Astrocyte of the spinal cord (primary cell): ENCODE results near the gene LHB.
"Not testable (repeated sequence)": the region's sequence is repeated elsewhere in the genome, so short reads cannot be mapped to it uniquely, and the experiment has no call there.

Source experiments
- DNase-seq: peaks from one replicate; pipeline ENCODE4 v3.0.0; 2011; ENCODE audit warnings: low read depth, low spot score
- H3K4me3 ChIP-seq: 2 replicates; pipeline ENCODE4 v1.5.1; 2011; ENCODE audit warnings: low read depth, mild to moderate bottlenecking, low read length, moderate library complexity
- in situ Hi-C: cut with HindIII; loops from 2 replicates; pipeline ENCODE4 v1.10.0; 2017; ENCODE audit warnings: low sequenced_read_pairs
- TF ChIP-seq, protein P1 (sequence below): IDR thresholded peaks from 2 replicates; pipeline ENCODE4 v1.5.1; 2012; ENCODE audit warnings: low read depth, mild to moderate bottlenecking, low read length, inconsistent platforms

The LHB gene

DNA sequence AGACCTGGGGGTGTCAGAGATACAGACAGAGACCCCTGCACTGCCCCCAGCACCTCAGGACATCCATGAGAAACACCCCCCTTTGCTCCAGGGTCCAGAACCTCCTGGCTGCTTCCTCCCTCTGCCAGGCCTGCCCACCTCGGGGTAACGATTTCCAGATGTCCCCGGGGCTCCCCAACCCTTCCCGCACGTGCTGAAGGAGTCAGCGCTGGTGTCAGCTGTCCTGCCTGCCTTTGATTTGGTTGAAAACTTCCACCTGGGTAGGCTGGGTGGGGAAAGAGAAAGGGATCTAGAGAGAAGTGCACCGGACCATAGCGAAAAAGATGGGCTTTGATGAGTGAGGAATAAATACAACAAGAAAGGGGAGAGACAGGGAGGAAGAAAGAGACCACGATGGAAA is 42.2 kb upstream of the LHB start:
- no peak for DNase-seq
- H3K4me3 ChIP-seq: no peak overlapping the region
- TF ChIP-seq, protein P1, sequence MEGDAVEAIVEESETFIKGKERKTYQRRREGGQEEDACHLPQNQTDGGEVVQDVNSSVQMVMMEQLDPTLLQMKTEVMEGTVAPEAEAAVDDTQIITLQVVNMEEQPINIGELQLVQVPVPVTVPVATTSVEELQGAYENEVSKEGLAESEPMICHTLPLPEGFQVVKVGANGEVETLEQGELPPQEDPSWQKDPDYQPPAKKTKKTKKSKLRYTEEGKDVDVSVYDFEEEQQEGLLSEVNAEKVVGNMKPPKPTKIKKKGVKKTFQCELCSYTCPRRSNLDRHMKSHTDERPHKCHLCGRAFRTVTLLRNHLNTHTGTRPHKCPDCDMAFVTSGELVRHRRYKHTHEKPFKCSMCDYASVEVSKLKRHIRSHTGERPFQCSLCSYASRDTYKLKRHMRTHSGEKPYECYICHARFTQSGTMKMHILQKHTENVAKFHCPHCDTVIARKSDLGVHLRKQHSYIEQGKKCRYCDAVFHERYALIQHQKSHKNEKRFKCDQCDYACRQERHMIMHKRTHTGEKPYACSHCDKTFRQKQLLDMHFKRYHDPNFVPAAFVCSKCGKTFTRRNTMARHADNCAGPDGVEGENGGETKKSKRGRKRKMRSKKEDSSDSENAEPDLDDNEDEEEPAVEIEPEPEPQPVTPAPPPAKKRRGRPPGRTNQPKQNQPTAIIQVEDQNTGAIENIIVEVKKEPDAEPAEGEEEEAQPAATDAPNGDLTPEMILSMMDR: no peak
- in situ Hi-C loops: no loop called here

DNA sequence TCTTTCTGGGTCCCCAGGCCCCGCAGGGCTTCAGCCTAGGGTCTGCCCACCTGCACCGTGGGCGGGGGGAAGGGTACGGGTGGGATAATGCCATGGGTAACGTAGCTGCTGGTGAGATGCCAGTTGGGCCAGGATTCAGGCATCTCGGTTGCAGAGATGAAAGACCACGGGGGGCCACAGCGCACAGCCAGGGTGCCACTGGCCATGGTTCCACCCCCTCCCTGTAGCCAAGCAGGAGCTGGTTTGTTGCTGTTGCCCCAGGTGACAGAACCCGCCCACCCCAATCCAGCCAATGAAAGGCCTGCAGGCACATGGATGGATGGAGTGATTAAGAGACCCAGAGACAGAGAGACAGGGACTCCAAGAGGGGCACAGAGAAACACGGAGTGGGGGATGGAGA is 41.7 kb upstream of the LHB start:
- TF ChIP-seq, protein P1: no peak
- peak; percentile 35 for DNase-seq
- no peak overlapping the region for H3K4me3 ChIP-seq
- in situ Hi-C loops: no loop called here

DNA sequence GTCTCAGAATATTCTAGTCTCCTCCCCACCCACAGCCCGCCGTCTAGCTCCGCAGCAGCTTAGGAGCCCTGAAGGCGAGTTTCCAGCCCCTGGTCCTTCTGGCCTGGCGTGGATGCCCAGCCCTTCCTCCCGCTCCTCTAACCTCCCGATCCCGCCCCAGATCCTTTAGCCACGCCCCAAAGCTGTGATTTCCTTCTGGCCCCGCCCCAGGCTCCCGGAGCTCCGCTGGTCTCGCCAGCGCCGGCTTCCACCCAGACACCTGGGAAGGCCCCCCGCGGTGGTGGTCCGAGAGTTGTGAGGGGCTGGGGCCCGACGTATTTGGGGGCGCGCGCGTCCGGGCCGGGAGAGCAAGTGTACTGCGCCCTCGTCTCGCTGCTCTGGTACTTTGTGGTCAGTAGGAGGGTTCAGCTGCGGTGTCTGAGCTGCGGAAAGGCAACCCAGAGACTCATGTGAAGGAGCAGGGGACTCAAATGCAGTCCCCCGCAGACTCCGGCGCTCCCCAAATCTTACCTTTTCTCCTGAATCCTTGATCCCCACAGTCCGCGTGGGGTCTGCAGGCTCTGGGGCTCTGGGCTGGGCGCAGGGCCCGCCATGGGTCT is 40.8 kb upstream of the LHB start, which contains the start of gene CGB7:
CGB7 (minus strand) TSS at position 114 of the 599 bp plus-strand sequence. CDS start 2,374 bp downstream, outside the sequence.
- in situ Hi-C loops: no loop called here
- H3K4me3 ChIP-seq: peak within 1 kb of the TSS; percentile 53
- TF ChIP-seq, protein P1: no peak
- DNase-seq: peak; percentile 59

DNA sequence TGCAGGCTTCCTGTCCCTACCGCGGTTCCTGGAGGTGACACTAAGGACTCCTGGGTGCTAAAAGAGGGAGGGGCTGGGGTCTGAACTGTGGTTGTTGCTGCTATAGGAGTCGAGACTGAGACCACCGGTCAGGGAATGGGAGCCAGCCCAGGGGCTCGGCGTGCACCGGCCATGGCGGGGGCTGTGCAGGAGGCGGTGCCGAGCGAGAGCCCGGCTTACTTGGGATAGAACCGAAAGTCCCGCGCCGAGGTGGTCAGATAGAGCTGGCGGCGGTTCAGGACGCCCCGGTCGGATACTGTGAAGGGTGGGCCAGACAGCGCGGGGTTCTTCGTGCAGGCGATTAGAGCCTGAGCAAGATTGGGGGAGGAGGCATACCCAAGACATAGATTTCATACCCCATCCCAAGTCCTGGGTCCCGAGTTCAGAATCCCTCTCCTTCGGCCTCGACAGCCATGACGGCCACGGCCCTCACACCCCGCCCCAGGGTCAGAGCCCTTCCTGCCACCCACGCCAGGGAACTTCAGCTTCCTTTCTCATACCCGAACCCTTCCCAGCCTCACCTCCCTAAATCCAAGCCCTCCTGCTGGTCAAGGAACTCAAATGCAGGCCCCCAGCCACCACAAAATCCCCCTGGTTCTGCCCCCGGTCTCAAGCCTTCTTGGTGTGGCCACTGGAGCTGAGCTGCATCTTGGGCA is 40.2 kb upstream of the LHB start:
- in situ Hi-C loops, DNase-seq: not testable (repeated sequence)
- H3K4me3 ChIP-seq: peak overlapping the region; percentile 53

DNA sequence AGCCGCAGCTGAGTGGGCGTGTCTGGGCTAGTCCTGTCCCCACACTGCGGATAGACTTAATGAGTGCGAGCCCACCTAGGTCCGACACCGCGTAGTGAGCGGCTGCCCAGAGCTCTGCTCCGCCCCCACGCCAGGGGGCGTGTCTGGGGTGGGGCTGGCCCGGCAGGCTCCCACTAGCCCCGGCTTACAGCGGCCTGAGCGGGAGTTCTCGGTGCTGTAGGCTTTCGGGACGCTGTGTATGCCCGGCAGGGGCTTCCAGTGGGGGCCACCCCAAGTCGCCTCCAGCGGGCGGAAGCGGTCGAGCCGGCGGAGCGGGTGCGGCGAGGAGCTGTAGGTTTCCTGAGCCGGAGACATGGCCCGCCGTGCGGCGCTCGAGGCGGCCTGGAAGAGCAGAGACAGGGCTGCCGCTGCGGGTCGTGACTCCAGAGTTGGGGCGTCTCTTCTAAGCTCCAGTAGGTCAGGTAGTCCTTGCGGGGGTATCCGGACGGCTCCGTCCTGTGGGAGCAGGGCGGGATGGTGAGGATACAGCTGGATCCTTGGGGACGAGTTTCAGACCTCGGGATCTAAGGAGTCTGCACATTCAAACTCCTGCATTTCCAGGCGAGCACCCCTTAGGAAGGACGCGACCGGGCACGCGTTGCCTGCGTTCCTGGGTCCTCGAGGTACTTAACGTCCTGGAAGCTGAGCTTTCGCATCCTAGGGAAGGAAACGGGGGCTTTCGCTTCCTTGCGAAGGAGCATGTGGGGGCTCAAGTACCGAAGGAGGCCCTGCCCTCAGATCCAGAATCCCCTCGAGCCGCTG is 39.4 kb upstream of the LHB start:
- in situ Hi-C loops: no loop called here
- DNase-seq: peak; percentile 51
- TF ChIP-seq, protein P1: peak; percentile 39
- peak overlapping the region; percentile 53 for H3K4me3 ChIP-seq

DNA sequence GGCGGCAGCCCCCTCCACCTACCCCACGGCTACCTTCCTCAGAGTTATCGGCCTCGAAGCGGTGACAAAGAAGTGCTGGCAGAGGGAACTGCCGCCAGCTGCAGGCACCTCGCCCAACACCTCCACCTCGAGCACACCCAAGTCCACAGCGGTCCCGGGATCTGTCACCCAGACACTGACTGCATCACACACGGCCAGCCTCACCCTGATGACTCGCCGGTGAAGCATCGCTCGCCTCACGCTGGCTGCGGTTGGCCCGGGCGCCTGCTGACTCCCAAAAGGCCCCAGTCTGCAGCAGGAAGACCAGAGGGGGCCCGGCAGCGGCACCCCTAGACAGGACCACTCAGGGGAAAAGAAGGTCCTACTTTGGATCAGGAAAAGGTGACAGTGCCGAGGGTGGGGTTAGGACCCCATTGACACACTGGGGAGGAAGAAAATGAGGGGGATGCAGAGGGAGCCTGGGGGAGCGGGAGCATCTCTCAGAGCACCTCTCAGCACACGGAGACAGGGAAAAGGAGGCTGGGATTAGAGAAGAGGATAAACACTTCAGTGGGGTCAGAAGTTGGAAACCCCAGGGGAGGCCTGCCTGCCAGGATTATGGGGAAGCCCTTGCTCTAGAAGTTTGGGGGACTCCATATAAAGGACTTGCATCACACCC is 33.6 kb upstream of the LHB start:
- peak; percentile 52 for DNase-seq
- in situ Hi-C loops: not testable (repeated sequence)

DNA sequence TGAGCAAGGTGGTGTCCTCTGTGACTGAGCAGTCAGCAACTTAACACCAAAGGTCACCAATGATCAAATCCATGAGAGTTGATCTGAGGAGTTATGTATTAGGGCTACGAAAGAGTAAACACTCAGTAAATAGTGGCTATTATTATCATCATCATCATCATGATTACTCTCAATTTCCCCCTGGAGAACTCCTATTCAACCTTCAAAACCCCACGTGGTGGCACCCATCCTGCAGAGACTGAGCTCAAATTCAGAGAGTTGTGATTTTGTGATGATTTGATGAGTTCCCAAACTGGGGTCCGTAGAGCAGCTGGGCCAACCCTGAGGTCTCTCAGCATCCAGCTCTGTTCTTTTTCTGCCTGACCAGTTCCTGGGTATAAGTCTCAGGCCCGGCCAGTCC is 32.9 kb upstream of the LHB start:
- DNase-seq, H3K4me3 ChIP-seq, in situ Hi-C loops: not testable (repeated sequence)

More for the DNA sequence above, 33.6 kb upstream of the LHB start:
- H3K4me3 ChIP-seq: not testable (repeated sequence)

DNA sequence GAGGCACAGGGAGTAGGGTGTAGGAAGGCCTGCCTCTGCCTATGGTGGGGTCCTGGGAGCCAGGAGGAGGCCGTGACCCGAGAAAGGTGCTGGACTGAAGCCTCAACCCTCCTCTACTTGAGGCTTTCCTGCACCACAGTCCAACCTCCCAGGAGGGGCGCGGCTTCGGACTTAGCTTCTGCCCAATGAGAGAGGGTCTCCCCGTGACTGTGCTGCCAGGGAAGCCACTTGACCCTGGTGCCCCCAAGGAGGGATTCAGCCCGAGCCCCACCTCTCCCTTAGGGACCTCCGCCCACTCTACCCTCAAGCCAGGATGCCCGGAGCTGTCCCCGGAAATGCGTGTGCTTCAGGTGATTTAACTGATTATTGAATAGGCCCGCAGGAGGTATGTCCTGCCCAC is 32.1 kb upstream of the LHB start, which contains the start of gene CGB8:
CGB8 (minus strand) TSS at position 101 of the 400 bp plus-strand sequence. CDS start 372 bp downstream, outside the sequence.
- H3K4me3 ChIP-seq, in situ Hi-C loops, DNase-seq: not testable (repeated sequence)

DNA sequence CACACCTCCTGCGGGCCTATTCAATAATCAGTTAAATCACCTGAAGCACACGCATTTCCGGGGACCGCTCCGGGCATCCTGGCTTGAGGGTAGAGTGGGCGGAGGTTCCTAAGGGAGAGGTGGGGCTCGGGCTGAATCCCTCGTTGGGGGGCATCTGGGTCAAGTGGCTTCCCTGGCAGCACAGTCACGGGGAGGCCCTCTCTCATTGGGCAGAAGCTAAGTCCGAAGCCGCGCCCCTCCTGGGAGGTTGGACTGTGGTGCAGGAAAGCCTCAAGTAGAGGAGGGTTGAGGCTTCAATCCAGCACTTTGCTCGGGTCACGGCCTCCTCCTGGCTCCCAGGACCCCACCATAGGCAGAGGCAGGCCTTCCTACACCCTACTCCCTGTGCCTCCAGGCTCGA is 26.7 kb upstream of the LHB start, which contains the start of gene CGB5:
CGB5 (plus strand) TSS at position 301 of the 400 bp plus-strand sequence. CDS start 362 bp downstream, outside the sequence.
- DNase-seq, H3K4me3 ChIP-seq, in situ Hi-C loops: not testable (repeated sequence)

DNA sequence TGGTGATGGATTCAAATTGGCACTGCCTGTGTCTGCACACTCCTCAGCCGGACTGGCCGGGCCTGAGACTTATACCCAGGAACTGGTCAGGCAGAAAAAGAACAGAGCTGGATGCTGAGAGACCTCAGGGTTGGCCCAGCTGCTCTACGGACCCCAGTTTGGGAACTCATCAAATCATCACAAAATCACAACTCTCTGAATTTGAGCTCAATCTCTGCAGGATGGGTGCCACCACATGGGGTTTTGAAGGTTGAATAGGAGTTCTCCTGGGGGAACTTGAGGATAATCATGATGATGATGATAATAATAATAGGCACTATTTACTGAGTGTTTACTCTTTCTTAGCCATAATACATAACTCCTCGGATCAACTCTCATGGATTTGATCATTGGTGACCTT is 25.8 kb upstream of the LHB start:
- H3K4me3 ChIP-seq, DNase-seq, in situ Hi-C loops: not testable (repeated sequence)
